Measurements from ENCODE around the gene EGF. TPM values are rescaled to one million over a fixed set of nuclear protein-coding genes. Genes with fewer than 3 reads are reported as not detected.
"Not testable (repeated sequence)": the region's sequence is repeated elsewhere in the genome, so short reads cannot be mapped to it uniquely, and the experiment has no call there.

EGF gene
- total RNA-seq, 2 experiments from 2014 or later = not detected

DNA sequence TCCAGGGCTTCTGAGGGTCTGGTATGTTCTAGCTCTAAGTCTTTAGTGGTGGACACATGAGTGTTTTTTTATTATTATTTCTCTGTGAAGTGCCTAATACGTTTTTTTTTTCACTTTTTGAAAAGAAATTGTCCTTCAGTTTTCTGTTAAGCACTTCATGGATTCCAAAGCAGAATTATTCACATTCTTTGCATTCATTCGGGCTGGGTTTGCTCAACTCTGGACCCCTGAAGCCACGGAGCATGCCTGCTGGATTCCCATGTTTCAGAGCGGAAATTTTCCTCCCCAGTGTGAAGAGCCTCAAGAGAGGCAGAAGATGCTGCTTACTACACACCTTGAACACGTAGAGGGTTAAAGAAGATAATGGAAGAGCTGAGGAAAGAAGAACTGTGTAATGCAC lies 107.5 kb downstream of the EGF start:
- Mint-ChIP-seq H3K9me3 (ENCODE audit: low read depth) (no peaks in the 10 kb centered on the region), H3K27me3 (peaks cover 12% of the 10 kb centered on the region), H3K4me1 (no peaks in the 10 kb centered on the region), H3K36me3 (no peaks in the 10 kb centered on the region), H3K4me3 (no peak overlapping the region), H3K27ac (no peak overlapping the region)
- CTCF ChIA-PET = interaction anchor here (1.7 kb wide), 1 partner anchor 29 kb away, joined by 4 read pairs; no protein-coding TSS in a partner anchor
- ATAC-seq = no peak
- DNase-seq = no peak

DNA sequence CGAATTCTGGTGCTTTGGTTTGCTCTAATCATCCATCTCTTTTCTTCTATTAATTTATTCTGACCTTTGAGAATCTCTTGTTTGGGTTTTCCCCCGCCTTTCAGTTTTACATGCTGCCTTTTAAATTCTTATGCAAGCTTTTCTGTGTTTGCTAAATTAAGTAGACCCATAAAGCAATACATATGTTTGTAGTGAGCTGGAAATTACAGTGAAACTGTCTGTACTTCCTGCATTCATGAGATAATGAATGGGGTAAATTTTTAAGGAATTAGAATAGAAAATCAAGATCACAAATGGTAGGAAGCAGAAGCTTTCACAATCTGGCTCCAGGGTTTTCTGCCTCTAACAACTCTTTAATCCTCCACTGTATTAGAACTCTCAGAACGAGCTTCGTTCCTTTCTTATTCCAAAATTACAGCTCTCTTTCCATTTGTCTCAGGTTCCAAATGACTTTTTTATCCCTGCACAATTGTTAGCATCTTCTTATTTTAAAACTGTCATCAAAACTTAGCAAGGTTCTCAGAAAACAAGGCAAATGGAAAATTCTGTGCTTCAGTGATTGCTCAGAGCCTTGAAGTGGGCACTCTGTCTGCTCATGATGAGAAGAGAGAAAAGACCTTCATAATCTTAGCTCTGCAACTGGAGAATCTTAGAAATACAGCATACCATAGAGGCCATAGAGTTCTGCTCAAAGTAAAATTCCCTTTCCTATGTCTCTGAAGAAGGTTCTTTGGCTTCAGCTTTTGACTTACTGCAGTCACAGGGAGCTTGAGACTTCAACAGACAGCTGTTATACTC lies 108.2 kb downstream of the EGF start:
- CTCF ChIA-PET = interaction anchor here (1.0 to 1.7 kb wide), 4 partner anchors 11 to 495 kb away, joined by 3 to 5 read pairs (median 4); no protein-coding TSS in a partner anchor
- DNase-seq (no peak), ATAC-seq (no peak)
- no peak overlapping the region for H3K27ac Mint-ChIP-seq
- no peaks in the 10 kb centered on the region for H3K9me3 Mint-ChIP-seq (ENCODE audit: low read depth)
- no peaks in the 10 kb centered on the region for H3K36me3 Mint-ChIP-seq
- H3K4me1 Mint-ChIP-seq = no peaks in the 10 kb centered on the region
- H3K27me3 Mint-ChIP-seq = peaks cover 12% of the 10 kb centered on the region
- H3K4me3 Mint-ChIP-seq = no peak overlapping the region

DNA sequence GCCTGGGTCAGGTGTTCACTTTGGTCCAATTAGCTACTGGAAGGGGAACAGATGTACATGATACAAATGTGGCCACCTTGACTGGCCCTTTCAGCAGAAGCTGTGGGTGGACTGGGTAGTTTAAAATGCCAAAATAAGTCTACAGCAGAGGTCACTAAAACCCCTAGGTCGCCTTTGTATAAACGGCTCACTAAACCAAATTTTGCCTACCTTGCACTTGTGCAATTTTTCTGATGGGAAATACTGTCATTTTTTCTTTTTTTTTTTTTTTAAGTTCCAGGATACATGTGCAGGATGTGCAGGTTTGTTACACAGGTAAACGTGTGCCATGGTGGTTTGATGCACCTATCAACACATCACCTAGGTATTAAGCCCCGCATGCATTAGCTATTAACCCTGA lies 109.8 kb downstream of the EGF start:
- CTCF ChIA-PET = interaction anchor here (0.7 to 1.2 kb wide), 4 partner anchors 9 to 345 kb away, joined by 3 read pairs; no protein-coding TSS in a partner anchor
- no peak overlapping the region for H3K4me3 Mint-ChIP-seq

DNA sequence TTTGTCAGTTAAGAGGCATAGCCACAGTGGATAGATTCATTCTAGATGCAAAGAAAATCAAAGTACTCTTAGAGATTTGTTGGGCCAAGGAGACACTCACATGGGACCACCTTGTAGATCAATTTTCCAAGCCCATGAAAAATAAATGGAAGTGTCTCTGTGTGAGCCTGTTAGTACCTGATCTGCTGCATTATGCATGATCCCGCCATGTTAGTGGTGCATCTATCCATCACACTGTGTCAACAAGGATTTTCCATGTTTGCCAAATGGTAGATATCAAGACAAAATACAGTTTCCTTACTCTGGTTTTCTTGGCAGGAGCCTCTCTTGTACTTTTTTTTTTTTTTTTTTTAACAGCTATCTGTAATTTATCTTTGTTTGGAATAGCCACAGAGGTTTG lies 112.4 kb downstream of the EGF start:
- peaks cover 20% of the 10 kb centered on the region for H3K27me3 Mint-ChIP-seq
- CTCF ChIA-PET = no interaction called here
- H3K4me3 Mint-ChIP-seq = no peak overlapping the region
- H3K9me3 Mint-ChIP-seq (ENCODE audit: low read depth) = no peaks in the 10 kb centered on the region
- ATAC-seq = no peak
- no peaks in the 10 kb centered on the region for H3K36me3 Mint-ChIP-seq
- DNase-seq = no peak
- no peak overlapping the region for H3K27ac Mint-ChIP-seq
- no peaks in the 10 kb centered on the region for H3K4me1 Mint-ChIP-seq

More for the DNA sequence above, 109.8 kb downstream of the EGF start:
- no peaks in the 10 kb centered on the region for H3K36me3 Mint-ChIP-seq
- no peaks in the 10 kb centered on the region for H3K9me3 Mint-ChIP-seq (ENCODE audit: low read depth)
- DNase-seq (no peak), ATAC-seq (no peak)
- peaks cover 20% of the 10 kb centered on the region for H3K27me3 Mint-ChIP-seq
- H3K27ac Mint-ChIP-seq = no peak overlapping the region
- no peaks in the 10 kb centered on the region for H3K4me1 Mint-ChIP-seq

DNA sequence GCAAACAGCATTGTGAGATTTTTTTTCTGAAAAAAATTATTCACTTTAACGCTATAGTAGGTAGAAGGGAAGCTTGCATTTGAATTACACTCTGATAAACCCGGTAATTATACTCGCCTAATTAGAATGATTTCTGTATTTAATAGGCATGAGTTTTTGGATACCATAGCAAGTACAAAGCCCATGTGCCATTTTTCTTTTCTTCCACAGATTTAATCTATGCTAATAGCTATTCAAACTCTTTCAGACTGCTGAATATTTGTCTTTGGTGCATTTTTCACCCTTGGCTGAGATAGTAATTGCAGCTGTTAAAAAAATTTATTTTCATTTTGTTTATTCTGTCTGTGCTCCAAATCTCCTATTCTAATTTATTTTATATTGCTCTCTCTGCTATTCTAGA lies 113.0 kb downstream of the EGF start:
- Mint-ChIP-seq H3K4me1 (no peaks in the 10 kb centered on the region), H3K27me3 (peaks cover 18% of the 10 kb centered on the region), H3K4me3 (no peak overlapping the region), H3K27ac (no peak overlapping the region), H3K9me3 (ENCODE audit: low read depth) (no peaks in the 10 kb centered on the region), H3K36me3 (no peaks in the 10 kb centered on the region)
- no peak for DNase-seq
- no peak for ATAC-seq
- CTCF ChIA-PET = interaction anchor here (0.6 kb wide), 1 partner anchor 1527 kb away, joined by 3 read pairs; no protein-coding TSS in a partner anchor

DNA sequence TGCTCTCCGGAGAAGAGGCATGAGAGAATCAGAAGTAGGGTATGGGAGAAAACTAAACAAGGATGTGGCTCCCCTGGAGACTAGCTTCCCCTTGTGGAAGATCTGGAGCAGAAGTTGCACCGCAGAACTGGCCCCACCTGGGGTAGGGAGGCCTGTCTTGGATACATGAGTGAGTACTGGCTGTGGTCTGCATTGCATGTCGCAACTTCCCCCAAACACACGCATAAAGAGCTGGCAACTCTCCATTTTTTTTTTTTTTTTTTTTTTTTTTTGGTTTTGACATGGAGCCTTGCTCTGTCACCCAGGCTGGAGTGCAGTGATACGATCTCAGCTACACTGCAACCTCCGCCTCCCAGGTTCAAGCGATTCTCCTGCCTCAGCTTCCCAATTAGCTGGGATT lies 119.9 kb downstream of the EGF start:
- H3K9me3 Mint-ChIP-seq (ENCODE audit: low read depth) = peaks cover 5% of the 10 kb centered on the region
- H3K27ac Mint-ChIP-seq = no peak overlapping the region
- DNase-seq (no peak), ATAC-seq (no peak)
- H3K4me3 Mint-ChIP-seq = no peak overlapping the region
- H3K27me3 Mint-ChIP-seq = peaks cover 37% of the 10 kb centered on the region
- peaks cover 6% of the 10 kb centered on the region for H3K36me3 Mint-ChIP-seq
- peaks cover 12% of the 10 kb centered on the region for H3K4me1 Mint-ChIP-seq
- CTCF ChIA-PET = no interaction called here

DNA sequence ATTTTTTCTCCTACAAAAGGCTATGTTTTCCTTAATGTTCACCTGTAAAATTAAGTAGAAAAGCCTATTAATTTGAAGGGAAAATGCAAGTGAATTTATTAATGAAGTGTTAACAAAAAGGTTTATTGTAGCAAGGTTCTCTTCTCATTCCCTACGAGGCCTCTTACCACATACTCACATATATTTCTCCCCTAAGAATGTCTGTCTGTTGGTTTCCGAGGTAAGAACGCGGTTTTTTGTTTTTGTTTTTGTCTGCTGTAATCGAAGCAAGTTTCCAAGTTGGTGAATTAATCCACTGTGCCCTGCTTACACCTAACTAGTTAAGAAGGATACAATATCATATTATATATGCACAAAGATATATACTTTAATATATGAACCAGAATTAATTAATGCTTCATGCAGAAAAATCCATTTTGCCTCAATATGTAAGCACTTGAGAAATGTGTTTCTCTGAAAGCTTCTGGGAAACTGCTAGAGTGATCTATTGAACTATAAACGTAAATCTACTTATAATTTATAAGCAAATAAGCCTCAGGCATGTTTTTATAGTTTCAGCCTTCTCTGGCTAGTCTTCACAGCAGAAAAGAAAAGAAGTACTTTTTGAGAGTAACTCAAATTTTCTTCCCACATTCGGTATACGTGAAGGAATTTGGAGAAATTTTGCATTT lies 120.8 kb downstream of the EGF start:
- H3K4me1 Mint-ChIP-seq = peaks cover 12% of the 10 kb centered on the region
- peaks cover 5% of the 10 kb centered on the region for H3K9me3 Mint-ChIP-seq (ENCODE audit: low read depth)
- CTCF ChIA-PET = no interaction called here
- H3K36me3 Mint-ChIP-seq = peaks cover 6% of the 10 kb centered on the region
- peaks cover 38% of the 10 kb centered on the region for H3K27me3 Mint-ChIP-seq
- no peak for ATAC-seq
- no peak for DNase-seq
- H3K4me3 Mint-ChIP-seq = no peak overlapping the region
- H3K27ac Mint-ChIP-seq = no peak overlapping the region

DNA sequence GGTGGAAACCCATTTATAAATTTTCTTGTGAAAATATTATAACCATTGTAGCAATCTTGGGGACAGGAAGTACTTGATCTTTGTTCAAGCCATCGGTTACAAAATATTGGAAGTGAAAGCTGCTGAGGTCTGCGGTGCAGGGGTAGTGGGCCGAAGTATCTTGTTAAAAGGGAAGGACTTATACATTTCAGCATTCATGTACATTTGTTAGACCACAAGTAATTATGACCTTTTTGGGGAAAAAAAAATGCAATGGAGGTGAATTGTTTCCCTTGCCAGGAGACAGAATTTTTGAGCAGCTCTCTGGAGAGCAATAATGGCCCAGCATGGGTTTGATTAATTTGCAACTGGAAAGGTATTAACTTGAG lies 121.3 kb downstream of the EGF start:
- Mint-ChIP-seq H3K4me3 (no peak overlapping the region), H3K27me3 (peaks cover 38% of the 10 kb centered on the region), H3K9me3 (ENCODE audit: low read depth) (peaks cover 5% of the 10 kb centered on the region), H3K4me1 (peaks cover 12% of the 10 kb centered on the region), H3K36me3 (peaks cover 6% of the 10 kb centered on the region), H3K27ac (no peak overlapping the region)
- DNase-seq (peak; percentile 67), ATAC-seq (peak; percentile 47)
- CTCF ChIA-PET = interaction anchor here (1.0 kb wide), 2 partner anchors 9 to 106 kb away, joined by 3 read pairs; no protein-coding TSS in a partner anchor

DNA sequence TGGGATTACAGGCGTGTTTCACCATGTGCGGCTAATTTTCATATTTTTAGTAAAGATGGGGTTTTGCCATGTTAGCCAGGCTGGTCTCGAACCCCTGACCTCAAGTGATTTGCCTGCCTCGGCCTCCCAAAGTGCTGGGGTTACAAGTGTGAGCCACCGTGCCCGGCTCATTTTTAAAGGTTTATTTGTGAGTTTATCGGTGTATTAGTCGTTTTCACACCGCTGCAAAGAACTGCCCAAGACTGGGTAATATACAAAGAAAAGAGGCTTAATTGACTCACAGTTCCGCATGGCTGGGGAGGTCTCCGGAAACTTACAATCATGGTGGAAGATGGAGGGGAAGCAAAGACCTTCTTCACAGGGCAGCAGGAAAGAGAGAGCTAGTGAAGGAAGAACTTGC lies 126.5 kb downstream of the EGF start:
- CTCF ChIA-PET = interaction anchor here (0.9 kb wide), 1 partner anchor 59 kb away, joined by 3 read pairs; no protein-coding TSS in a partner anchor
- not testable (repeated sequence) for H3K36me3 Mint-ChIP-seq; H3K9me3 Mint-ChIP-seq (ENCODE audit: low read depth); H3K27ac Mint-ChIP-seq; DNase-seq; H3K4me3 Mint-ChIP-seq; H3K4me1 Mint-ChIP-seq; ATAC-seq
- peaks cover 40% of the 10 kb centered on the region for H3K27me3 Mint-ChIP-seq

DNA sequence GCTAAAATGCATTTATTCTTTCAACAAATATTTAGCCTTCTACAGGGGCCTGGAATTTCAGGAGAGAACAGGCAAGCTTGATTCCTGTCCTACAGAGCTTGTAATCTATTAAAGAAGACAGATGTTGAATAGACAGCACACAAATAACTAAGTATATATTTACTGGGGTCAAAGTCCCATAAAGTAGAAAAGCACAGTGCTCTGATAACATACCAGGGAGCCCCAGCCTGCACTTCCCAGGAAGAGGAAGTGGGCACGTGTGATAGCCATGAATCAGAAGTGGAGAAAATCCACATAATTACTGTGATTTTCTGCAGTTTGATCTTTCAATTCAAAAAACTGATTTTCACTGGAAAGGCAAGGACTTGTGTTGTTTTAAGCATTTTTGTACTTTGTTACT lies 129.1 kb downstream of the EGF start:
- DNase-seq (no peak), ATAC-seq (no peak)
- Mint-ChIP-seq H3K27ac (no peak overlapping the region), H3K4me1 (no peaks in the 10 kb centered on the region), H3K27me3 (peaks cover 19% of the 10 kb centered on the region), H3K4me3 (no peak overlapping the region), H3K9me3 (ENCODE audit: low read depth) (no peaks in the 10 kb centered on the region), H3K36me3 (no peaks in the 10 kb centered on the region)
- CTCF ChIA-PET = interaction anchor here (1.0 kb wide), 1 partner anchor 19 kb away, joined by 3 read pairs; no protein-coding TSS in a partner anchor

DNA sequence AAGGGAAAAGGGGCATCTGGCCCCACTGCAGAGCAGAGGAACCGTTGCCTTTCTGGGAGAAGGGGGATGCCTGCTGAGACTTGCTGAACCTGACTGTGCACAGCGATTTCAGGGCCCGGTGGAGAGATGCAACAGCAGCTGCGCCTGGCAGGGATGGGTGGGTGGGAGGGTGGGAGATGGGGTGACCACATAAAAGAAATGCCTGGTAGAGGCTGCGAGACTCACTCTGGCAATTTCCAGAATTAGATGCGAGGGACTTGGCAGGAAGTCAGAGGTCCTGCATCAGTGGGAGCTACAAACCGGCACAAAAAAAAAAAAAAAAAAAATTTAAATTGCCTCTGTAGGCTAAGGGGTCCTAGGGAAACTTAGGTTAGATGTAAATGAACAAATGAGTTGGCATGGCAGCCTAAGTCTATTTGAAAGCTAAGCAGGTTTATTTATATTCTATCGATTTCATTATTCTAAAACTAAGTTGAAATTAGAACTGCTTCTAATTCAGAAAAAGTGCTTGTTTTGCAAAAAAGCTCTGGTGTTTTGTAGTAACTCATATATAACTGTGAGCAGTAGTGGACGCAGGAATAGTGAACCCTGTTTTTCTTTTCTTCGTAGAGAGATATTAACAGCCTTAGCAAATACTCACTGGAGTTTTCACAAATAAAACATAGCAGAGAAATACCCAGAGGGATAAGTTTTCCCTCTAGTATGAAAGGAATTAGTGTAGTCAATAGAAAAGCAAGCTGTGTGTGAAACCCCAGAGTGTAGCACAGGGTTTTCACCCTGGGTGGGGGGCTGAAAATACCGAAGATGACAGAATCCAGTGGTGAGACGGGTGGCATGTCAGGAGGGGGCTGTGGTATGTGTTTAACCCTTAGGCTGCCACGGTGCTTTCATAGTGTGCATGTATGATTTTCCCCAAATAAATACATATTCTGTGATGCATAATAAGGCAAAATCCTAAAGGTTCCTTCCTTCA lies 130.1 kb downstream of the EGF start:
- H3K27me3 Mint-ChIP-seq = peaks cover 10% of the 10 kb centered on the region
- no peaks in the 10 kb centered on the region for H3K9me3 Mint-ChIP-seq (ENCODE audit: low read depth)
- H3K4me3 Mint-ChIP-seq = no peak overlapping the region
- CTCF ChIA-PET = interaction anchor here (1.0 to 1.8 kb wide), 4 partner anchors 8 to 37 kb away, joined by 3 to 5 read pairs (median 4); no protein-coding TSS in a partner anchor
- no peak for ATAC-seq
- no peaks in the 10 kb centered on the region for H3K36me3 Mint-ChIP-seq
- H3K27ac Mint-ChIP-seq = no peak overlapping the region
- no peaks in the 10 kb centered on the region for H3K4me1 Mint-ChIP-seq
- no peak for DNase-seq

DNA sequence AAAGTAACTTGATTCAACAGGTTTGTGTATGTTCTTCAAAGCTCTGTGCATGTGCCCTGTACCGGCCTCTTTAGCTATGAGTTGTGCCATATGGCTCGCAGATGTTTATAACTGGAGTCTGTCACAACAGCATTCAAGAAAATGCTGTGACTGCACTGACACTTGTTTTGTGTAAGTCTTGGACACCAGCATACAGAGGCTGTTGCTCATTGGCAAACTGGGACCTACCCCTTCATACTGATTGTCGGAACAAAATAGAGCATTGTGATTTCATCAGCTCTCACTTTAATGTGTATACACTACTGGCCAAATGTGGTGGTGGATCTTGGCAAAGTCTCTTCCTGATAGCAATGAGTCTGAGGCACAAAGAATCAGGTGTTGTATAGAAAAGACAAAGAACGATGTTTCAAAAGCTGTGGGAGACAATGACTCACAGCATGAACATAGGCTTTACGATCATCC lies 133.9 kb downstream of the EGF start:
- H3K27me3 Mint-ChIP-seq = peaks cover 5% of the 10 kb centered on the region
- no peak overlapping the region for H3K27ac Mint-ChIP-seq
- no peak overlapping the region for H3K4me3 Mint-ChIP-seq
- peaks cover 5% of the 10 kb centered on the region for H3K4me1 Mint-ChIP-seq
- ATAC-seq (no peak), DNase-seq (no peak)
- CTCF ChIA-PET = interaction anchor here (0.7 to 1.3 kb wide), 2 partner anchors 12 to 468 kb away, joined by 3 to 4 read pairs; no protein-coding TSS in a partner anchor
- peaks cover 13% of the 10 kb centered on the region for H3K36me3 Mint-ChIP-seq
- no peaks in the 10 kb centered on the region for H3K9me3 Mint-ChIP-seq (ENCODE audit: low read depth)

Data from activated CD8-positive, alpha-beta memory T cell treated with anti-CD3 and anti-CD28 coated beads, Interleukin-2, amount 10 ng/mL, durations not matched to agents 7 days and 5 days (primary cell).